SK-N-SH treated with all-trans-retinoic acid at 6 μM for 48 hours (cell line): ENCODE results near the gene SPNS1.

Experiments
- PPARA ChIP-seq: fragments of 250-450 bp; sonication (Bioruptor Pico); IDR thresholded peaks from 2 replicates; pipeline ENCODE4 v1.5.0; 2020; ENCODE audit warnings: mild to moderate bottlenecking, borderline replicate concordance
- ZNF70 ChIP-seq: fragments of 450-650 bp; formaldehyde crosslinking; IDR thresholded peaks from 2 replicates; pipeline ENCODE4 v1.5.0; 2020; ENCODE audit warnings: mild to moderate bottlenecking, moderate library complexity
- TF ChIP-seq, protein P1 (sequence below): fragments of 250-450 bp; sonication (Bioruptor Pico); IDR thresholded peaks from 2 replicates; pipeline ENCODE4 v1.8.0; 2020; ENCODE audit warnings: mild to moderate bottlenecking, moderate library complexity, borderline replicate concordance

DNA sequence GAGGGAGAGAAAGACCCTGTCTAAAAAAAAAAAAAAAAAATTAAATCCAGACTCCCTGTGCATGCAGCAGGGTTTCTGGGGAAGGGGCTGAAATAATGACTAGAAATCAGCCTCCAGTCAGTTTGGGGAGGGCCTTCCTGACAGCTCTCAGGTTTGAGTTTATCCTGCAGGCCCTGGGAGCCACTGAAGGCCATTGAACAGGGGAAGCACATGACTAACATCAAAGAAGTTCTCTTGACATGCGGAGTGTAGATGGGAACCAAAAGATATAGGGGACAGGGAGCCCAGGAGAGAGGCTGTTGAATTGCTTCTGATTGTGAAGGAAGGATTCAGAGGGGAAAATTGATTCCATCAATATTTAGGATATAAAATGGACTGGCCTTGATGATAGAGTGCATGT is 46.8 kb upstream of the SPNS1 start:
- TF ChIP-seq, protein P1, sequence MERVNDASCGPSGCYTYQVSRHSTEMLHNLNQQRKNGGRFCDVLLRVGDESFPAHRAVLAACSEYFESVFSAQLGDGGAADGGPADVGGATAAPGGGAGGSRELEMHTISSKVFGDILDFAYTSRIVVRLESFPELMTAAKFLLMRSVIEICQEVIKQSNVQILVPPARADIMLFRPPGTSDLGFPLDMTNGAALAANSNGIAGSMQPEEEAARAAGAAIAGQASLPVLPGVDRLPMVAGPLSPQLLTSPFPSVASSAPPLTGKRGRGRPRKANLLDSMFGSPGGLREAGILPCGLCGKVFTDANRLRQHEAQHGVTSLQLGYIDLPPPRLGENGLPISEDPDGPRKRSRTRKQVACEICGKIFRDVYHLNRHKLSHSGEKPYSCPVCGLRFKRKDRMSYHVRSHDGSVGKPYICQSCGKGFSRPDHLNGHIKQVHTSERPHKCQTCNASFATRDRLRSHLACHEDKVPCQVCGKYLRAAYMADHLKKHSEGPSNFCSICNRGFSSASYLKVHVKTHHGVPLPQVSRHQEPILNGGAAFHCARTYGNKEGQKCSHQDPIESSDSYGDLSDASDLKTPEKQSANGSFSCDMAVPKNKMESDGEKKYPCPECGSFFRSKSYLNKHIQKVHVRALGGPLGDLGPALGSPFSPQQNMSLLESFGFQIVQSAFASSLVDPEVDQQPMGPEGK (CRISPR knock-in tag) = no peak
- TF ChIP-seq PPARA (CRISPR knock-in tag) (no peak), ZNF70 (no peak)
